Sigmoid colon (tissue), 4 donors: ENCODE results near the gene WNK1.

Experiments used
- CTCF ChIP-seq, 4 experiments: fragments of 450-650 bp in 3 of 4; fragments of 200-600 bp in 1 of 4; IDR thresholded peaks; one replicate each; pipeline ENCODE4 v1.5.1; 2016 to 2019; ENCODE audit warnings: antibody characterized with exemption in 4 of 4, mild to moderate bottlenecking in 3 of 4, moderate library complexity in 2 of 4
- POLR2A ChIP-seq, 2 donors: fragments of 450-650 bp; IDR thresholded peaks; one replicate each; pipeline ENCODE4 v1.6.1; 2016; ENCODE audit warnings: antibody characterized with exemption in 2 of 2, mild to moderate bottlenecking in 2 of 2, moderate library complexity in 2 of 2
- POLR2AphosphoS5 ChIP-seq, 4 donors: sonication (generic); formaldehyde crosslinking; IDR thresholded peaks; one replicate each; pipeline ENCODE4 v1.6.1; 2017; ENCODE audit warnings: antibody characterized with exemption in 4 of 4

GRCh38 chr12:910416-910815 lies 158.0 kb downstream of the WNK1 start:
- no peak for TF ChIP-seq CTCF (IDR thresholded peaks at IDR 0.05)
- TF ChIP-seq POLR2A (IDR thresholded peaks at IDR 0.05): no peak
- no peak for TF ChIP-seq POLR2AphosphoS5 (IDR thresholded peaks at IDR 0.05)
